Uterus (tissue), 2 donors: ENCODE measurements around the gene PSMD8.

ENCODE experiments used
- CTCF ChIP-seq, 4 experiments: fragments of 200-600 bp in 2 of 4; fragments of 450-650 bp in 2 of 4; sonication (generic) in 2 of 4; IDR thresholded peaks; one replicate each; pipeline ENCODE4 v1.5.1; 2016 to 2019; ENCODE audit warnings: antibody characterized with exemption in 4 of 4, mild to moderate bottlenecking in 2 of 4, moderate library complexity in 1 of 4
- POLR2A ChIP-seq, 2 donors: fragments of 450-650 bp; IDR thresholded peaks; one replicate each; pipeline ENCODE4 v1.6.1; 2016; ENCODE audit warnings: antibody characterized with exemption in 2 of 2, mild to moderate bottlenecking in 1 of 2, moderate library complexity in 1 of 2

- TF ChIP-seq CTCF (IDR thresholded peaks at IDR 0.05) (no peak), POLR2A (IDR thresholded peaks at IDR 0.05) (no peak)
Measured at GRCh38 chr19:38409631-38410133, 35.3 kb downstream of the PSMD8 start.
